Measurements from ENCODE around the gene TRMT1L. TPM values are rescaled to one million over a fixed set of nuclear protein-coding genes. Genes with fewer than 3 reads are reported as not detected.
"Not testable (repeated sequence)": the region's sequence is repeated elsewhere in the genome, so short reads cannot be mapped to it uniquely, and the experiment has no call there.

TRMT1L gene, protein sequence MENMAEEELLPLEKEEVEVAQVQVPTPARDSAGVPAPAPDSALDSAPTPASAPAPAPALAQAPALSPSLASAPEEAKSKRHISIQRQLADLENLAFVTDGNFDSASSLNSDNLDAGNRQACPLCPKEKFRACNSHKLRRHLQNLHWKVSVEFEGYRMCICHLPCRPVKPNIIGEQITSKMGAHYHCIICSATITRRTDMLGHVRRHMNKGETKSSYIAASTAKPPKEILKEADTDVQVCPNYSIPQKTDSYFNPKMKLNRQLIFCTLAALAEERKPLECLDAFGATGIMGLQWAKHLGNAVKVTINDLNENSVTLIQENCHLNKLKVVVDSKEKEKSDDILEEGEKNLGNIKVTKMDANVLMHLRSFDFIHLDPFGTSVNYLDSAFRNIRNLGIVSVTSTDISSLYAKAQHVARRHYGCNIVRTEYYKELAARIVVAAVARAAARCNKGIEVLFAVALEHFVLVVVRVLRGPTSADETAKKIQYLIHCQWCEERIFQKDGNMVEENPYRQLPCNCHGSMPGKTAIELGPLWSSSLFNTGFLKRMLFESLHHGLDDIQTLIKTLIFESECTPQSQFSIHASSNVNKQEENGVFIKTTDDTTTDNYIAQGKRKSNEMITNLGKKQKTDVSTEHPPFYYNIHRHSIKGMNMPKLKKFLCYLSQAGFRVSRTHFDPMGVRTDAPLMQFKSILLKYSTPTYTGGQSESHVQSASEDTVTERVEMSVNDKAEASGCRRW
- total RNA-seq = 16.0 TPM
- long read RNA-seq, full-length matches to known transcripts = 19 of 25 reads
- long read RNA-seq, partial matches to known transcripts = 3 of 25 reads
- long read RNA-seq, other reads (novel, unspliced or antisense) = 3 of 25 reads

DNA sequence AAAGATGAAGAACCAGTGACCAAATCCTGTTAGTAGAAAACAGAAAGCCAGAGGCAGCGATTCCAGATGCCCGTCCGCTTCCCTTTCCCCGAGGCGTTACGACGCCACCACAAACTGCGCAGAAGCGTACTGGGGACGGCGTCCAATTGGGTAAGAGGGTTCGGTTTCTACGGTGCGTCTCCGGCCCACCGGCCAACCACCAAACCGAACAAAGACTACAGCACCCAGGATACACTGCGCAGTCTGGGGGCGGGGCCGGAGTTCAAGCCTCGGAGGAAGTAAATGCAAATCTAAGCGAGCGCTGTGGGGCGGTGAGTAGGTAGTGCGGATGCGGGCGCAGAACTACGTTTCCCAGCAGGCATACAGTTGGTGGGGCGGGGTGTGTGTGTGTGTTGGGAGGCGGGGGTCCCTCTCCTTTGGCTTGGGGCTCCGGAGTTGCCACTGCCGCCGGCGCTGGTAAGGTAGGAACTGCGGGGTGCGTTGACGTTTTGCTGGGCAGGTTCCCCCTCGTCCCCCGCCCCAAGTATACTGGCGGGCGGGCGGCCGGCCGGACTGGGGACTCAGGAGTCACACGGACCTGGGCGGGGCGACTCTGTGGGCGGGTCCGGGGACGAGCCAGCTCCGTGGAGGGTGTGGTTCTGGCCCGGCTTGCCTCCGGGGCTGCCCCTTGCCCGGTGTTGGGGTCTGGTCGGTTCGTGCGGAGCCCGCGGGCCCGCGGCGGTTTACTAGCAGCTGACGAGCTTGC lies at the start of gene TRMT1L, which contains the start of gene SWT1:
TRMT1L (minus strand) TSS at position 100 of the 745 bp plus-strand sequence. CDS start 241 bp downstream, outside the sequence.
SWT1 (plus strand) TSS at position 314 of the 745 bp plus-strand sequence. CDS start 3,675 bp downstream, outside the sequence.
- peak within 1 kb of the TSS; percentile 92 for H3K4me3 ChIP-seq
- ATAC-seq (peak; percentile 97), DNase-seq (peak; percentile 99)
- no peaks in the 10 kb centered on the region for H3K9me3 ChIP-seq
- H3K4me1 ChIP-seq = peaks cover 28% of the 10 kb centered on the region
- peaks cover 8% of the 10 kb centered on the region for H3K36me3 ChIP-seq
- TF ChIP-seq, protein P1, sequence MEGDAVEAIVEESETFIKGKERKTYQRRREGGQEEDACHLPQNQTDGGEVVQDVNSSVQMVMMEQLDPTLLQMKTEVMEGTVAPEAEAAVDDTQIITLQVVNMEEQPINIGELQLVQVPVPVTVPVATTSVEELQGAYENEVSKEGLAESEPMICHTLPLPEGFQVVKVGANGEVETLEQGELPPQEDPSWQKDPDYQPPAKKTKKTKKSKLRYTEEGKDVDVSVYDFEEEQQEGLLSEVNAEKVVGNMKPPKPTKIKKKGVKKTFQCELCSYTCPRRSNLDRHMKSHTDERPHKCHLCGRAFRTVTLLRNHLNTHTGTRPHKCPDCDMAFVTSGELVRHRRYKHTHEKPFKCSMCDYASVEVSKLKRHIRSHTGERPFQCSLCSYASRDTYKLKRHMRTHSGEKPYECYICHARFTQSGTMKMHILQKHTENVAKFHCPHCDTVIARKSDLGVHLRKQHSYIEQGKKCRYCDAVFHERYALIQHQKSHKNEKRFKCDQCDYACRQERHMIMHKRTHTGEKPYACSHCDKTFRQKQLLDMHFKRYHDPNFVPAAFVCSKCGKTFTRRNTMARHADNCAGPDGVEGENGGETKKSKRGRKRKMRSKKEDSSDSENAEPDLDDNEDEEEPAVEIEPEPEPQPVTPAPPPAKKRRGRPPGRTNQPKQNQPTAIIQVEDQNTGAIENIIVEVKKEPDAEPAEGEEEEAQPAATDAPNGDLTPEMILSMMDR (IDR thresholded peaks at IDR 0.05) = no peak
- H3K27me3 ChIP-seq = no peaks in the 10 kb centered on the region
- peak within 1 kb of the TSS; percentile 100 for H3K27ac ChIP-seq
- intact Hi-C loops (cut with DNase I) = no loop called here

DNA sequence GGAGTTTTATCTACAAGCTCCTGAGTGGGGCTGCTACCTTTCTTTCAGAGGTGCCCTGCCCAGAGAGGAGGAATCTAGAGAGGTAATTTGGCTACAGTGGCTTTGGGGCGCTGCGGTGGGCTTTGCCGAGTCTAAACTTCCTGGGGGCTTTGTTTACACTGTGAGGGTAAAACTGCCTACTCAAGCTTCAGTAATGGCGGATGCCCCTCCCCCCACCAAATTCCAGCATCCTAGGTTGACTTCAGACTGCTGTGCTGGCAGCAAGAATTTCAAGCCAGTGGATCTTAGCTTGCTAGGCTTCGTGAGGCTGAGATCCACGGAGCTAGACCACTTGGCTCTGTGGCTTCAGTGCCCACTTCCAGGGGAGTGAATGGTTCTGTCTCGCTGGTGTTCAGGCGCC lies 44.1 kb upstream of the TRMT1L start:
- H3K27ac ChIP-seq = no peak overlapping the region
- ATAC-seq (no peak), DNase-seq (no peak)
- TF ChIP-seq, protein P1 (IDR thresholded peaks at IDR 0.05) = no peak
- no peaks in the 10 kb centered on the region for H3K27me3 ChIP-seq
- H3K4me1 ChIP-seq = no peaks in the 10 kb centered on the region
- no peaks in the 10 kb centered on the region for H3K9me3 ChIP-seq
- intact Hi-C loops (cut with DNase I) = no loop called here
- H3K36me3 ChIP-seq = no peaks in the 10 kb centered on the region
- H3K4me3 ChIP-seq = no peak overlapping the region

DNA sequence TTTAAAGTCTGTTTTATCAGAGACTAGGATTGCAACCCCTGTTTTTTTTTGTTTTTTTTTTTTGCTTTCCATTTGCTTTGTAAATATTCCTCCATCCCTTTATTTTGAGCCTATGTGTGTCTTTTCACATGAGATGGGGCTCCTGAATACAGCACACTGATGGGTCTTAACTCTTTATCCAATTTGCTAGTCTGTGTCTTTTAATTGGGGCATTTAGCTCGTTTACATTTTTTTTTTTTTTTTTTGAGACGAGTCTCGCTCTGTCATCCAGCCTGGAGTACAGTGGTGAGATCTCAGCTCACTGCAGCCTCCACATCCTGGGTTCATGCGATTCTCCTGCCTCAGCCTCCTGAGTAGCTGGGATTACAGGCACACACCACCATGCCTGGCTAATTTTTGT lies 42.0 kb upstream of the TRMT1L start:
- H3K27ac ChIP-seq; H3K36me3 ChIP-seq; H3K4me1 ChIP-seq; H3K27me3 ChIP-seq; H3K9me3 ChIP-seq; DNase-seq; H3K4me3 ChIP-seq; ATAC-seq; intact Hi-C loops (cut with DNase I): not testable (repeated sequence)

DNA sequence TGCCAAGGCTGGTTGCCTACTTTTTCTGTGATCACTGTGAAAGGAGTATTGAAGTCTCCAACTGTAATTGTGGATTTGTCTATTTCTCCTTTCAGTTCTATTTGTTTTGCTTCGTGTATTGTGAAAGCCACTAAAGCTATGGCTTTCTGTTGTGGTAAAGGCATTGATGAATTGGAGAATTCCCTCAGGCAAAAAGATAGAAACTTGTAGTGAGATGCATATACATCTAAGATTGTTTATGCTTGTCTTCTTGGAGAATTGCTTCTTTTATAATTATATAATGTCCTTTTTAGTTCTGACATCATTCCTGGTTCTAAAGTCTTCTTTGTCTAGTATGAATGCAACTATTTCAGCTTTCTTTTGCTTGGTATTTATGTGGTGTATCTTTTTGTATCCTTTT lies 37.0 kb upstream of the TRMT1L start:
- ATAC-seq = no peak
- TF ChIP-seq, protein P1 (IDR thresholded peaks at IDR 0.05) = no peak
- H3K4me1 ChIP-seq = no peaks in the 10 kb centered on the region
- no peak for DNase-seq
- peaks cover 8% of the 10 kb centered on the region for H3K36me3 ChIP-seq
- no peaks in the 10 kb centered on the region for H3K27me3 ChIP-seq
- H3K27ac ChIP-seq = no peak overlapping the region
- H3K9me3 ChIP-seq = no peaks in the 10 kb centered on the region
- no peak overlapping the region for H3K4me3 ChIP-seq
- intact Hi-C loops (cut with DNase I) = no loop called here

DNA sequence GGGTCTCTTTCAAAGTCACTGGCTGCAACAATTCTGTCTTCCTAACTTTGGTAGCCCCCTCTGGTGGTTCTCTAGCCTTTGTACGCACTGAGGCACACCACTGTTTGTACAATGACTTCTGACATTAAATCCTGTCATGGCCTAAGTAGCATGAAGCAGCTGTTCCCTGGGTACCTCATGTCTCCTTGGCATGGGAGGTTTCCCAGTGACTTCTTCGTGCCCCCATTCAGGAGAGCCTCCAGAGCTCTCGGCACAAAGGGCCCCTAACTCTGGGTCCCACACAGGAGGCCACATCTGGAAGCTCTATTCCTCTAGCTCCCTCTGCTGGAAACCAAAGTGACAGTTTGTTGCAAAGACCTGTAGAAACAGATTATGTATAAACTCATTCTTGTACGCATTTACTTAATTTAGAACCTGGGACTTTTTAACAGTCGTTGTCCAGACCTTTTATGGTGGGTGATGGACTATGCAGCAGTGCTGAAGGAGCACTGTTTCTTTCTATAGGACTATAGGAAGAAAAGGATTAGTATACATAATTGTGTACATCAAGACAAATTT lies 13.6 kb upstream of the TRMT1L start:
- no peak overlapping the region for H3K4me3 ChIP-seq
- DNase-seq (no peak), ATAC-seq (peak; percentile 76)
- H3K9me3 ChIP-seq = no peaks in the 10 kb centered on the region
- no peak overlapping the region for H3K27ac ChIP-seq
- intact Hi-C loops (cut with DNase I) = no loop called here
- H3K36me3 ChIP-seq = peaks cover 33% of the 10 kb centered on the region
- H3K27me3 ChIP-seq = no peaks in the 10 kb centered on the region
- TF ChIP-seq, protein P1 (IDR thresholded peaks at IDR 0.05) = peak; percentile 63
- no peaks in the 10 kb centered on the region for H3K4me1 ChIP-seq

Data from upper lobe of right lung (tissue), 1 donor.